ENCODE results near the gene TNS3. TPM values are rescaled to one million over a fixed set of nuclear protein-coding genes. Genes with fewer than 3 reads are reported as not detected.

Gene TNS3
- total RNA-seq, 1 experiment from 2014 or later, result 533 TPM

DNA sequence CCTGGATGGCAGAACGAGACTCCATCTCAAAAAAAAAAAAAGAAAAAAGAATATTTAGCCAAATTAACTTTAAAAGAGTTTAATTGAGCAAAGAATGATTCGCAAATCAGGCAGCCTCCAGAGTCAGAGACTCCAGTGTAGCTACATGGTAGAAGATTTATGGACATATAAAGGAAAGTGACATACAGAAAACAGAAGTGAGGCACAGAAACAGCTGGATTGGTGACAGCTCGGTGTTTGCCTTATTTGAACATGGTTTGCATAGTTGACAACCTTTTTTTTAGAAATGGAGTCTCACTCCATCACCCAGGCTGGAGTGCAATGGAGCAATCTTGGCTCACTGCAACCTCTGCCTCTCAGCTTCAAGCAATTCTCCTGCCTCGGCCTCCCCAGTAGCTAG is 35.2 kb upstream of the TNS3 start:
- ATAC-seq (no peak), DNase-seq (ENCODE audit: low read depth, low spot score) (no peak)
- H3K4me1 ChIP-seq (ENCODE audit: control insufficient read depth, insufficient read depth, low read length), result peaks cover 26% of the 10 kb centered on the region
- BruUV-seq (replicated peaks), result no TSS peak
- ChIA-PET POLR2A (no interaction called here), CTCF (no interaction called here)
- no peak overlapping the region for H3K4me3 ChIP-seq (ENCODE audit: low read depth in 2 of 2, low read length in 2 of 2)
- TF ChIP-seq, protein P1, sequence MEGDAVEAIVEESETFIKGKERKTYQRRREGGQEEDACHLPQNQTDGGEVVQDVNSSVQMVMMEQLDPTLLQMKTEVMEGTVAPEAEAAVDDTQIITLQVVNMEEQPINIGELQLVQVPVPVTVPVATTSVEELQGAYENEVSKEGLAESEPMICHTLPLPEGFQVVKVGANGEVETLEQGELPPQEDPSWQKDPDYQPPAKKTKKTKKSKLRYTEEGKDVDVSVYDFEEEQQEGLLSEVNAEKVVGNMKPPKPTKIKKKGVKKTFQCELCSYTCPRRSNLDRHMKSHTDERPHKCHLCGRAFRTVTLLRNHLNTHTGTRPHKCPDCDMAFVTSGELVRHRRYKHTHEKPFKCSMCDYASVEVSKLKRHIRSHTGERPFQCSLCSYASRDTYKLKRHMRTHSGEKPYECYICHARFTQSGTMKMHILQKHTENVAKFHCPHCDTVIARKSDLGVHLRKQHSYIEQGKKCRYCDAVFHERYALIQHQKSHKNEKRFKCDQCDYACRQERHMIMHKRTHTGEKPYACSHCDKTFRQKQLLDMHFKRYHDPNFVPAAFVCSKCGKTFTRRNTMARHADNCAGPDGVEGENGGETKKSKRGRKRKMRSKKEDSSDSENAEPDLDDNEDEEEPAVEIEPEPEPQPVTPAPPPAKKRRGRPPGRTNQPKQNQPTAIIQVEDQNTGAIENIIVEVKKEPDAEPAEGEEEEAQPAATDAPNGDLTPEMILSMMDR (IDR thresholded peaks at IDR 0.05), result no peak
- TF ChIP-seq TCF7L2 (IDR thresholded peaks at IDR 0.05; ENCODE audit: low read depth, low read length) (no peak), POLR2AphosphoS5 (IDR thresholded peaks at IDR 0.05; ENCODE audit: low read depth, low read length) (no peak), SIN3A (IDR thresholded peaks at IDR 0.05; ENCODE audit: borderline replicate concordance, insufficient read depth, low read depth, low read length) (no peak)
- TF ChIP-seq, protein P2, sequence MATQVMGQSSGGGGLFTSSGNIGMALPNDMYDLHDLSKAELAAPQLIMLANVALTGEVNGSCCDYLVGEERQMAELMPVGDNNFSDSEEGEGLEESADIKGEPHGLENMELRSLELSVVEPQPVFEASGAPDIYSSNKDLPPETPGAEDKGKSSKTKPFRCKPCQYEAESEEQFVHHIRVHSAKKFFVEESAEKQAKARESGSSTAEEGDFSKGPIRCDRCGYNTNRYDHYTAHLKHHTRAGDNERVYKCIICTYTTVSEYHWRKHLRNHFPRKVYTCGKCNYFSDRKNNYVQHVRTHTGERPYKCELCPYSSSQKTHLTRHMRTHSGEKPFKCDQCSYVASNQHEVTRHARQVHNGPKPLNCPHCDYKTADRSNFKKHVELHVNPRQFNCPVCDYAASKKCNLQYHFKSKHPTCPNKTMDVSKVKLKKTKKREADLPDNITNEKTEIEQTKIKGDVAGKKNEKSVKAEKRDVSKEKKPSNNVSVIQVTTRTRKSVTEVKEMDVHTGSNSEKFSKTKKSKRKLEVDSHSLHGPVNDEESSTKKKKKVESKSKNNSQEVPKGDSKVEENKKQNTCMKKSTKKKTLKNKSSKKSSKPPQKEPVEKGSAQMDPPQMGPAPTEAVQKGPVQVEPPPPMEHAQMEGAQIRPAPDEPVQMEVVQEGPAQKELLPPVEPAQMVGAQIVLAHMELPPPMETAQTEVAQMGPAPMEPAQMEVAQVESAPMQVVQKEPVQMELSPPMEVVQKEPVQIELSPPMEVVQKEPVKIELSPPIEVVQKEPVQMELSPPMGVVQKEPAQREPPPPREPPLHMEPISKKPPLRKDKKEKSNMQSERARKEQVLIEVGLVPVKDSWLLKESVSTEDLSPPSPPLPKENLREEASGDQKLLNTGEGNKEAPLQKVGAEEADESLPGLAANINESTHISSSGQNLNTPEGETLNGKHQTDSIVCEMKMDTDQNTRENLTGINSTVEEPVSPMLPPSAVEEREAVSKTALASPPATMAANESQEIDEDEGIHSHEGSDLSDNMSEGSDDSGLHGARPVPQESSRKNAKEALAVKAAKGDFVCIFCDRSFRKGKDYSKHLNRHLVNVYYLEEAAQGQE (IDR thresholded peaks at IDR 0.05; ENCODE audit: insufficient read depth in 1 of 2, low read depth in 2 of 2, low read length in 1 of 2), result no peak
- H3K27me3 ChIP-seq (ENCODE audit: control insufficient read depth, insufficient read depth, low read length), result no peaks in the 10 kb centered on the region
- H3K9me3 ChIP-seq (ENCODE audit: control insufficient read depth, insufficient read depth, low read depth, low read length), result no peaks in the 10 kb centered on the region
- in situ Hi-C loops (cut with HindIII; ENCODE audit: low pct_unique_long_range_greater_than_20kb, low sequenced_read_pairs) (no loop called here), intact Hi-C loops (cut with micrococcal nuclease; ENCODE audit: unreplicated experiment) (no loop called here)
- peak overlapping the region; percentile 100 for H3K27ac ChIP-seq (ENCODE audit: low read length)
- H3K36me3 ChIP-seq (ENCODE audit: control insufficient read depth, insufficient read depth, low read length), result no peaks in the 10 kb centered on the region

- intact Hi-C loops (cut with micrococcal nuclease; ENCODE audit: unreplicated experiment), result no loop called here
- no TSS peak for BruUV-seq (replicated peaks)
- ChIA-PET POLR2A (no interaction called here), CTCF (interaction anchor here (0.7 kb wide), 2 partner anchors 205 to 331 kb away, joined by 5 read pairs; no protein-coding TSS in a partner anchor)
- Histone ChIP-seq H3K9me3 (ENCODE audit: control insufficient read depth, insufficient read depth, low read depth, low read length) (no peaks in the 10 kb centered on the region), H3K36me3 (ENCODE audit: control insufficient read depth, insufficient read depth, low read length) (no peaks in the 10 kb centered on the region), H3K4me1 (ENCODE audit: control insufficient read depth, insufficient read depth, low read length) (peaks cover 36% of the 10 kb centered on the region), H3K27me3 (ENCODE audit: control insufficient read depth, insufficient read depth, low read length) (no peaks in the 10 kb centered on the region), H3K27ac (ENCODE audit: low read length) (peak overlapping the region; percentile 100), H3K4me3 (ENCODE audit: low read depth in 2 of 2, low read length in 2 of 2) (no peak overlapping the region)
- DNase-seq (ENCODE audit: low read depth, low spot score) (no peak), ATAC-seq (no peak)
- in situ Hi-C loops (cut with HindIII; ENCODE audit: low pct_unique_long_range_greater_than_20kb, low sequenced_read_pairs), result no loop called here
- TF ChIP-seq, protein P2 (IDR thresholded peaks at IDR 0.05; ENCODE audit: insufficient read depth in 1 of 2, low read depth in 2 of 2, low read length in 1 of 2), result no peak
- TF ChIP-seq, protein P1 (IDR thresholded peaks at IDR 0.05), result no peak
These were observed 32.5 kb upstream of the TNS3 start for GRCh38 chr7:47614450-47614849.
